Chondrocyte (in vitro differentiated cells): ENCODE measurements around the gene DPP6. TPM values are rescaled to one million over a fixed set of nuclear protein-coding genes. Genes with fewer than 3 reads are reported as not detected.
"Not testable (repeated sequence)": the region's sequence is repeated elsewhere in the genome, so short reads cannot be mapped to it uniquely, and the experiment has no call there.

Experiments
- DNase-seq: peaks from one replicate; pipeline ENCODE4 v3.0.0; 2021; ENCODE audit warnings: mixed read lengths, low spot score
- H3K27ac Mint-ChIP-seq: one replicate; pipeline ENCODE4 v1.8.0; 2021; ENCODE audit warnings: mild to moderate bottlenecking, moderate library complexity, mixed read lengths; ENCODE audit not compliant: unreplicated experiment
- H3K27me3 Mint-ChIP-seq: 2 replicates; pipeline ENCODE4 v1.8.0; 2021; ENCODE audit warnings: low read depth, mixed read lengths
- H3K36me3 Mint-ChIP-seq: 2 replicates; pipeline ENCODE4 v1.8.0; 2021; ENCODE audit warnings: low read depth, mixed read lengths
- H3K4me1 Mint-ChIP-seq: 2 replicates; pipeline ENCODE4 v1.8.0; 2021; ENCODE audit warnings: low read depth, mild to moderate bottlenecking, mixed read lengths
- H3K4me3 Mint-ChIP-seq: one replicate; pipeline ENCODE4 v1.8.0; 2021; ENCODE audit warnings: mild to moderate bottlenecking, moderate library complexity, mixed read lengths; ENCODE audit not compliant: unreplicated experiment
- H3K9me3 Mint-ChIP-seq: 2 replicates; pipeline ENCODE4 v1.8.0; 2021; ENCODE audit warnings: low read depth, mixed read lengths
- total RNA-seq: library from RNA; stranded (reverse); gene quantifications from 3 replicates; pipeline ENCODE4 v1.2.1, GENCODE V29; 2021

DPP6 gene
- total RNA-seq, 1 donor from 2014 or later: not detected

DNA sequence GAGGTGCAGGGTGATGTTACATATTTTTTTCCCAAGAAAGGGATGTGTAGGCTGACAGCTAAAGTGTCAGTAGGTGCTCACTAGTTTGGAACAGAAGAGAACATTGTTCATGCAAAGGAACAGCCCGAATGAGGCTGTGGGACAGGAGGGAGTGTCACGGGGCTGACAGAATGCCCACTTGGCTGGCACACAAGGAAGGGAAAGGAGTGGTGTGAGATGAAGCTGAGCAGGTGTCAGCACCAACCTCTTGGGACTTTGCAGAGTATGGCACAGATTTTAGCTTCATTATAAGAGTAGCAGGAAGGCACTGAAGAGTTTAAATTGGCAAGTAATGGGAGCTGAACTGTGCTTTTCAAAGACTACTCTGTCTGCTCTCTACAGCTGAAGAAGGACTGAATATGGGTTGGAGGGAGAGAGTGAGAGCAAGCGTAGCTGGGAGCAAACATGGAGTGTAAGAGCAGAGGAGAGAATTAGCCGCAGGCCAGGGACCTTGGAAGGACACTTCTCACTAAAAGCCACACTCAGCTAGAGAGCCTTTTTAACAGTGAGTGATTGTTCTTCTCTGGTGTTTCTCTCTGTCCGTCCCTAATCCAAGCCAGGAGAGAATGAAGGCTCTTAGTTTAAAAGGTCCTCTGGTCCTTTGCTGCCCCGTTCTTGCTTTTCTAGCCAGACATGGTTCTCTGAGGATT, 35.0 kb downstream of the DPP6 start:
- H3K4me1 Mint-ChIP-seq, H3K27ac Mint-ChIP-seq, H3K27me3 Mint-ChIP-seq, H3K4me3 Mint-ChIP-seq, DNase-seq, H3K36me3 Mint-ChIP-seq: not testable (repeated sequence)
- peaks cover 22% of the 10 kb centered on the region for H3K9me3 Mint-ChIP-seq

DNA sequence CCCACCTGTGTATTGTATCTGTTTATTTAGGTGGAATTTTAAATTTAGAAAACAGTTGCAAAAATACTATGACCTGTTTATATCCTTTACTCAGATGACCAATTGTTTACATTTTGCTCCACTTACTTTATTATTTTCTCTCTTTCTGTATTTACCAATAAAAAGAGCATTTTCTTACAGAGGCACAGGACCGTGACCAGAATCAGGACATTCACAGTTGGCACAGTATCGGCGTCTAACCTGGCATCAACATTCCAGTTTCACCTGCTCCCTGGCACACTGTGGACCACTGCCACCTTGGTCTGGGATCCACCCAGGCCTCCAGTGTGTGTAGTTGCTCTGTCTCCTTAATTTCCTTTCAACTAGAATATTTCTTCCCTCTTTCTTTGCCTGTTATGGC, 39.9 kb downstream of the DPP6 start:
- H3K27ac Mint-ChIP-seq, H3K36me3 Mint-ChIP-seq, H3K4me1 Mint-ChIP-seq, DNase-seq, H3K4me3 Mint-ChIP-seq, H3K27me3 Mint-ChIP-seq: not testable (repeated sequence)
- H3K9me3 Mint-ChIP-seq: peaks cover 14% of the 10 kb centered on the region

DNA sequence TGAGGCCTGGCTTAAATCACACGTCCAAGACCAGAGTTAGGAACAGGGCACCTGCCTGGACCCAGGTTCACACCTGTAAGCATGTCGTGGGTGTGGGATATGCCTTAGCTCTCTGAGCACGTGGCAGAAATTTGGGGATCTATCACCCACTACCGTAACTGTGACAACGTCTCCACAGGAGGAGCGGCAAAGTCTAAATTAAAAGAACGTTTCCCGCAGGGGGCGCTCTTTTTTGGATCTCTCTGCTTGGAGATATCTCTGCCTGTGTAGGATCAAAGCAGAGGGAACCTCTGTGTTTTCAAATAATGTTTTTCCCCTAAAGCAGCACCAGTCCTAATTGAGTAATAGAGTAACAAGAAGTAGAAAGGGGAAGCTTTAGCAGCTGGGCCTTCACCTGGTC, 43.0 kb downstream of the DPP6 start:
- H3K27ac Mint-ChIP-seq, H3K9me3 Mint-ChIP-seq, H3K36me3 Mint-ChIP-seq, H3K4me3 Mint-ChIP-seq, H3K27me3 Mint-ChIP-seq, H3K4me1 Mint-ChIP-seq, DNase-seq: not testable (repeated sequence)

DNA sequence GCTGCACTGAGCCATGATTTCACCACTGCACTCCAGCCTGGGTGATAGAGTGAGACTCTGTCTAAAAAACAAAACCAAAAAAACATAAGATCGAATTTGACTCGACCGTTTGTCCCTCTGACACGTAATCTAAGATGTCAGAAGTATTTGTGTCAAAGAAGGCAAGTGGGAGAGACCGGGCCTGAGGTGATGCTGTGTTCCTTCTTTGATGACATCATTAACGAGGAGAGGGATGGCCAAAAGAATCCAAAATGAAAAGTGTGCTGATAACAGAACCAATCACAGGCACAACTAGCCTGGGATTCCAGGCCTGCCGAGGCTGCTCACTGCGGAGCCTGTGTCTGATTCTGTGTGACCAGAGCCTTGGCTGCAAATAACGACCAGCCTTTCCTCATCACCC, 52.9 kb downstream of the DPP6 start:
- not testable (repeated sequence) for H3K4me1 Mint-ChIP-seq, H3K36me3 Mint-ChIP-seq, H3K4me3 Mint-ChIP-seq, H3K27ac Mint-ChIP-seq, DNase-seq, H3K27me3 Mint-ChIP-seq
- H3K9me3 Mint-ChIP-seq: peaks cover 33% of the 10 kb centered on the region

DNA sequence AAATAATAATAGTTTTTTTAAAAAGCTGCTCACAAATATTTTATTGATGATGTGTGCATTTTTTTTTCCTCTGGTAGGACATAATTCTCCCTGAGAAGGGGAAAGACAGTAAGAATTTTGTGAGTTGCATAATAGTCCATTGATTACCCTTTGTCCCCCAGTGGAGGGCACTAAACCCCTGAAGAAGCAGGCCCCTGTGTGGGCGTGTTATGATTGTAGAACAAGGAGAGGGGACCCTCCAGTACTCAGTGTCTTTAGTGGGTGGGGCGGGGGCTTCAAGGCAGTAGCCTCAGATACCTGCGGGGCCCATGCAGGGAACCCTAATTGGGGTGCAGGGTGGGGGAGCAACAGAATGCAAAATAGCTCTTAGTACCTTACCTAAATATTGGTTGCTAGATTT, 57.4 kb downstream of the DPP6 start:
- not testable (repeated sequence) for DNase-seq, H3K4me3 Mint-ChIP-seq, H3K36me3 Mint-ChIP-seq, H3K27me3 Mint-ChIP-seq, H3K27ac Mint-ChIP-seq, H3K4me1 Mint-ChIP-seq
- H3K9me3 Mint-ChIP-seq: peaks cover 35% of the 10 kb centered on the region

DNA sequence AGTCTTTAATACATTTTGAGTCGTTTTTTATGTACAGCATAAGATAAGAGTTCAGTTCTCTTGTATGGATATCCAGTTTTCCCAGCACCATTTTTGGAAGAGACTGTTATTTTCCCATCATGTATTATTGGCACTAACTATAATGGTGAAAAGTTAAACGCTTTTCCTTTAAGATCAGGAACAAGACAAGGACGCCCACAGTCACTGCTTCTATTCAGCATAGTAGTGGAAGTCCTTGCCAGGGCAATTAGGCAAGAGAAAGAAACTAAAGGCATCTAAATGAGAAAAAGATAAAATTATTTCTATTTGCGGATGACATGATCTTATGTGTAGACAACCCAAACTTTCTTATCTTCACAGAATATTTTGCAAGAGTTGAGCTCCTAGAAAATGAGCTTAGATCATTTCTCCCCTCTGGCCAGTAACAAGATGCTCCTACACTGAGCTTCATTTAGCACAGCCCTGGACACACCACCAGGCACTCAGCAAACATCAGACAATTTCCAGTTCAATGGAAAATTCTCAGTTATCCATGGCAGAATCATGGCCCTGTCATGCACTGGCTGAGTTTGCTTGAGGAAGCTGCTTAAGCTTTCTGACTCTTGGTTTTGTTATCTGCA, 61.6 kb downstream of the DPP6 start:
- DNase-seq, H3K36me3 Mint-ChIP-seq, H3K4me3 Mint-ChIP-seq, H3K27ac Mint-ChIP-seq, H3K4me1 Mint-ChIP-seq, H3K27me3 Mint-ChIP-seq: not testable (repeated sequence)
- H3K9me3 Mint-ChIP-seq: peaks cover 26% of the 10 kb centered on the region

DNA sequence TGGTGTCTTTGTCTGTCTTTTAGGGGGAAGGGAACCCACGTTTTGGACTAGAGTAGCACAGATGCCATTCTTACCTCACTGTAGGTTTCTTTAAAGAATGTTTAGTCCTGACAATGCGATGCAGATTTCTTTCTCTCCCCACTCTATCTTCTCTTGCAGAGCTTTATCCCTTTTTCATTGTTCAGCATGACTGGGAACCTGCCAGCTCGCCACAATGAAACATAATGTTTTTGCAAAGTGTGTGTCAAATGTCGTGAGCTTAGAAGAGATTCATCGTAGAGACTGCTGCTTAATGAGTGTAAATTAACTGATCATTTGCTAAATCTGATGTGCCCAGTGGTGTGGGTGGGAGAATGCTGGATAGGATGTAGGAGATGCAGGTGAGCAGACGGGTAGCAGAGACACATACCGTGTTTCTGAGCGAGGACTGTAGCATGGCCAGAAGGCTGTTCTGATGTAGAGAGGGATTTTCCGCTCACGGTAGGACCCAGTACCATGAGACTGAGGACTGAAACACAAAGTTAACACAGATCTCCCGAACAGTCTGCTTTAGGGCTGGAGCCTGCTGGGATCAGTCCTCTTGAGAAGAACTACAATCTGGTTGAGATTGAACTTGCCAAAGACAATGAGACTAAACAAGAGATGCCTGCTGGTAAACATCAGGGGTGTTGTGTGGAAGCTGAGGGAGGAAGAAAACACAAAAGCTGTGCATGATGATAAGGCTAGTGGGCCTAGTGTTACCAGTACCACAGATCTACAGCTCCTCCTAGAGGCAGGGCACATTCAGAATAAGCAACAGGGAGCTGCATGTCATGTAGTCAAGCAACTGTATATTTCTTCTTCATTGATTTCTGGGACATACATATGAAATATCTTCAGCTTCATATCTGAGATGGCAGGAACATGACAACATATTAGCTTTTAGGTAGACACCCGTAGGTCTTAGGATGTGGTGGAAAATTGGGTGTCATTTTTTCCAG, 65.5 kb downstream of the DPP6 start:
- not testable (repeated sequence) for H3K4me3 Mint-ChIP-seq, H3K36me3 Mint-ChIP-seq, DNase-seq, H3K4me1 Mint-ChIP-seq, H3K27me3 Mint-ChIP-seq, H3K27ac Mint-ChIP-seq
- peaks cover 30% of the 10 kb centered on the region for H3K9me3 Mint-ChIP-seq

DNA sequence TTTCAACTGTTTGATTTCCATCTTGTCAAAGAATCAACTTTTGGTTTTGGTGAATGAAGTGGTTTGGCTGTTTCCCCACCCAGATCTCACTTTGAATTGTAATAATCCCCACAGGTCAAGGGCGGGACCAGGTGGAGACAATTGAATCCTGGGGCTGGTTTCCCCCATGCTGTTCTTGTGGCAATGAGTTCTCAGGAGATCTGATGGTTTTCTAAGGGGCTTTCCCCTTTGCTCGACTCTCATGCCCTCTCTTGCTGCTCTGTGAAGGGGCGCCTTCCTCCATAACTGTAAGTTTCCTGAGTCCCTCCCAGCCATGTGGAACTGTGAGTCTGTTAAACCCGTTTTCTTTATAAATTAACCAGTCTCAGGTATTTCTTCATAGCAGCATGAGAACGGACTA, 68.6 kb downstream of the DPP6 start:
- not testable (repeated sequence) for DNase-seq, H3K4me3 Mint-ChIP-seq

DNA sequence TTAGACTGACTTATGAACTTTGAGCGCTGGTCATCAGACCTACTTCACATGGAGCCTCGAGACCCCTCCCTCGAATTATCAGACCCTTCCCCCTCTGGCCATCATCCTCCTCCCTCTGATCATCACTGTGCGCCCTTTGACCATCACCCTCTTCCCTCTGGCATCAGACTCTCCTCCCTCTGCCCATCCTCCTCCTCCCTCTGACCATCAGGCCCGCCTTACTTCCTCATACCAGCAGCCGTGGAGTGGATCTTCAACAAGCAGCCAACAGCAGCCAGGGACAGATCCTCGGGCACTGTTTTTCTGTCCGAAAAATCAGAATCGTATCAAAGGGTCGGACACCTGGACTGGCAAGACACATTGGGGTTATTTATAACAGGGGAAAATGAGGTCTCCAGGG, 70.5 kb downstream of the DPP6 start:
- H3K4me1 Mint-ChIP-seq, H3K4me3 Mint-ChIP-seq: not testable (repeated sequence)

More for the DNA sequence above, 68.6 kb downstream of the DPP6 start:
- H3K27me3 Mint-ChIP-seq, H3K27ac Mint-ChIP-seq, H3K36me3 Mint-ChIP-seq, H3K4me1 Mint-ChIP-seq: not testable (repeated sequence)
- peaks cover 37% of the 10 kb centered on the region for H3K9me3 Mint-ChIP-seq

DNA sequence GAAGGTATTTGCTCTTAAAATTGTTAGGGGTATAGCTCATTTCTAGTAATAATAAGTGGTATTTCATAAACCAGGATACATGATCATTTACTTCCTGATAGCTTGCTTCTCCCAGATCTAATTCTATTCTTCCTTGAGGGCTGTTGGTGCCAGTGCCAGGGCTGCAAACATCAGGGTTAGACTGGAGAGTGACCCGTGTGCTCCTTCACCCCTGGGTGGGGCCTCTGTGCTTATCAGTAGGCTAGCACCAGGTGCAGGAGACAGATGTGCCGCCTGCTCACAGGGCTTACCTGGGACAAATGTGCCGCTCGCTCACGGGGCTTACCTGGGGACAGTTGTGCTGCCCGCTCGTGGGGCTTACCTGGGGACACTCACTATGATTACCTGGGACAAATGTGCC, 71.2 kb downstream of the DPP6 start:
- H3K4me1 Mint-ChIP-seq, H3K36me3 Mint-ChIP-seq, H3K4me3 Mint-ChIP-seq, H3K27ac Mint-ChIP-seq, H3K27me3 Mint-ChIP-seq, DNase-seq: not testable (repeated sequence)
- H3K9me3 Mint-ChIP-seq: peaks cover 31% of the 10 kb centered on the region

More for the DNA sequence above, 70.5 kb downstream of the DPP6 start:
- H3K27me3 Mint-ChIP-seq, H3K36me3 Mint-ChIP-seq, DNase-seq, H3K27ac Mint-ChIP-seq: not testable (repeated sequence)
- peaks cover 34% of the 10 kb centered on the region for H3K9me3 Mint-ChIP-seq

DNA sequence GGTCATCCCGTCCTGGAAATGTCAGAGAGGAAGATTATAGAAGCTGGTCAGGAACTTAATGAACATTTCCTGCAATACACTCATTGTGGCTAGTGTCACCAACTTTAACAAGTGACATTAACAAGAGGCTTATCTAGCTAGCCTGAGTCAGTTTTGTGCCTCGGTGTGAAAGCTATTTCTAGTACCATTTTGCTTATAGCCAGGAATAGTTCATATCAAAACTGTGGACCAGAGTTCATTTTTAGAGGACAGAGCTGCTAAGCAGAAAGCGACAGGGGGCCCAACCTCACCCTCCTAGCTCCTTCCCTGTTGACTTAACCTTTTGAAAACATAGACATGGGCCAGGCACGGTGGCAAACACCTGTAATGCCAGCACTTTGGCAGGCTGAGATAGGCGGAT, 76.9 kb downstream of the DPP6 start:
- not testable (repeated sequence) for H3K27ac Mint-ChIP-seq, DNase-seq, H3K27me3 Mint-ChIP-seq, H3K4me1 Mint-ChIP-seq, H3K4me3 Mint-ChIP-seq, H3K36me3 Mint-ChIP-seq
- H3K9me3 Mint-ChIP-seq: peaks cover 22% of the 10 kb centered on the region

DNA sequence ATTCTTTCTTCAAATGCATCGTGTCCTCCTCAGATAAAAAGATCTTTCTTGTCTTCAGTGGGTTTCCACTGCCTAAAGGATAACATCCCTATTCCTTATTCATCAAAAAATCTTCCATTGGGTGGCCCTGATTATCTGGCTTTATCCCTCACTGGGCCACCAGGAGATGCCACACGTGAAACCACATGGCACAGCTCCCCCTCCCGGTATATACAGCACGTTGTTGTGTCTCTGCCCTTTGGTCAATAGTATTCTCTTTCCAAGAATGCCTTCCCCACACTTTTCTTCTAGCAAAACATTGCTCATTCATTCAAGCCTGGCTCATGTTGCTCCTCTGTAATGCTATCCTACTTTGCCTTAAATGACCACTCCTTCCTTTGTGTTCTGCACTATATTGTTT, 80.4 kb downstream of the DPP6 start:
- H3K9me3 Mint-ChIP-seq: peaks cover 18% of the 10 kb centered on the region
- not testable (repeated sequence) for H3K27me3 Mint-ChIP-seq, H3K27ac Mint-ChIP-seq, DNase-seq, H3K36me3 Mint-ChIP-seq, H3K4me3 Mint-ChIP-seq, H3K4me1 Mint-ChIP-seq
